ENCODE measurements around the gene TRIM32.

GRCh38 chr9:116656977-116657376 lies 30.1 kb upstream of the TRIM32 start:
- TF ChIP-seq POLR2AphosphoS5 (IDR thresholded peaks at IDR 0.05) (no peak), CTCF (IDR thresholded peaks at IDR 0.05) (no peak)

All from transverse colon (tissue), 4 donors.